Measurements from ENCODE around the gene MARCOL.
"Not testable (repeated sequence)": the region's sequence is repeated elsewhere in the genome, so short reads cannot be mapped to it uniquely, and the experiment has no call there.

The MARCOL gene

GRCh38 chr5:148259288-148259687 lies 21.0 kb downstream of the MARCOL start:
- H3K27ac ChIP-seq, result no peak overlapping the region
- TF ChIP-seq ZFX (IDR thresholded peaks at IDR 0.05), result no peak
- TF ChIP-seq CTCF (conservative IDR thresholded peaks at IDR 0.05), result no peak

- H3K27ac ChIP-seq, result no peak overlapping the region
- TF ChIP-seq CTCF (conservative IDR thresholded peaks at IDR 0.05), result no peak
- no peak for TF ChIP-seq ZFX (IDR thresholded peaks at IDR 0.05)
Measured at GRCh38 chr5:148261221-148261620, 22.9 kb downstream of the MARCOL start.

- TF ChIP-seq ZFX (IDR thresholded peaks at IDR 0.05), result no peak
- TF ChIP-seq CTCF (conservative IDR thresholded peaks at IDR 0.05), result no peak
- H3K27ac ChIP-seq, result no peak overlapping the region
Measured at GRCh38 chr5:148267962-148268361, 29.6 kb downstream of the MARCOL start.

GRCh38 chr5:148268566-148268965 lies 30.2 kb downstream of the MARCOL start, which contains the start of gene SPINK13:
Gene SPINK13 (plus strand): TSS chr5:148268794. CDS start chr5:148270073, 1,279 bp downstream.
- no peak within 1 kb of the TSS for H3K27ac ChIP-seq
- TF ChIP-seq CTCF (conservative IDR thresholded peaks at IDR 0.05), result no peak
- TF ChIP-seq ZFX (IDR thresholded peaks at IDR 0.05), result no peak

GRCh38 chr5:148275129-148275528 lies 36.8 kb downstream of the MARCOL start:
- H3K27ac ChIP-seq, result not testable (repeated sequence)

GRCh38 chr5:148280893-148281292 lies 42.6 kb downstream of the MARCOL start:
- H3K27ac ChIP-seq, result not testable (repeated sequence)

- not testable (repeated sequence) for H3K27ac ChIP-seq
Measured at GRCh38 chr5:148281336-148281735, 43.0 kb downstream of the MARCOL start.

GRCh38 chr5:148290271-148291195 lies 52.2 kb downstream of the MARCOL start:
- TF ChIP-seq CTCF (conservative IDR thresholded peaks at IDR 0.05) (peak; percentile 77), ZFX (IDR thresholded peaks at IDR 0.05) (no peak)
- H3K27ac ChIP-seq, result no peak overlapping the region
